Vagina (tissue), 2 donors: Measurements from ENCODE around the gene CRADD. TPM values are rescaled to one million over a fixed set of nuclear protein-coding genes. Genes with fewer than 3 reads are reported as not detected.

Source experiments
- DNase-seq, 2 donors: peaks; one replicate each; pipeline ENCODE4 v3.0.0-alpha.2; 2017; ENCODE audit errors: extremely low spot score in 2 of 2
- H3K27ac ChIP-seq: fragments of 200-600 bp; sonication (generic); one replicate; pipeline ENCODE4 v1.5.1; 2019
- H3K27me3 ChIP-seq: fragments of 200-600 bp; sonication (generic); one replicate; pipeline ENCODE4 v1.5.1; 2019
- H3K36me3 ChIP-seq, 2 donors: fragments of 200-600 bp; sonication (generic); one replicate each; pipeline ENCODE4 v1.5.1; 2017 to 2019
- H3K4me1 ChIP-seq: fragments of 200-600 bp; sonication (generic); one replicate; pipeline ENCODE4 v1.5.1; 2019
- H3K4me3 ChIP-seq, 2 donors: fragments of 200-600 bp; sonication (generic); 1 replicate in 1 of 2; 2 replicates in 1 of 2; pipeline ENCODE4 v1.5.1; 2016 to 2019
- H3K9me3 ChIP-seq: fragments of 200-600 bp; sonication (generic); one replicate; pipeline ENCODE4 v1.5.1; 2019
- CTCF ChIP-seq, 3 experiments: fragments of 450-650 bp in 2 of 3; fragments of 200-600 bp in 1 of 3; sonication (generic) in 1 of 3; IDR thresholded peaks; one replicate each; pipeline ENCODE4 v1.5.1; 2017 to 2019; ENCODE audit warnings: antibody characterized with exemption in 3 of 3, mild to moderate bottlenecking in 2 of 3, moderate library complexity in 2 of 3
- POLR2A ChIP-seq, 2 donors: fragments of 450-650 bp; IDR thresholded peaks; one replicate each; pipeline ENCODE4 v1.6.1; 2017; ENCODE audit warnings: antibody characterized with exemption in 2 of 2, mild to moderate bottlenecking in 2 of 2, moderate library complexity in 2 of 2
- POLR2AphosphoS5 ChIP-seq, 2 donors: sonication (generic); formaldehyde crosslinking; IDR thresholded peaks; one replicate each; pipeline ENCODE4 v1.9.0; 2017; ENCODE audit warnings: antibody characterized with exemption in 2 of 2, mild to moderate bottlenecking in 2 of 2, low read depth in 1 of 2; ENCODE audit not compliant: insufficient read depth in 1 of 2
- intact Hi-C: fragments of 100-400 bp; cut with DNase I; formaldehyde crosslinking; loops from one replicate; pipeline ENCODE4 v1.15.1; 2023
- total RNA-seq: library from RNA; depleted of rRNA; stranded (reverse); fragments of >200 nt; gene quantifications from one replicate; pipeline ENCODE4 v1.2.3, GENCODE V29; 2016

Gene CRADD
- total RNA-seq, 1 donor from 2014 or later, result 40.8 TPM

- no peak for DNase-seq
- Histone ChIP-seq H3K4me3 (no peak overlapping the region), H3K27ac (peak overlapping the region; percentile 84)
Measured at GRCh38 chr12:93803424-93803807, 126.2 kb downstream of the CRADD start.

GRCh38 chr12:93804392-93805179 is 127.4 kb downstream of the CRADD start:
- Histone ChIP-seq H3K27ac (no peak overlapping the region), H3K36me3 (no peaks in the 10 kb centered on the region), H3K4me1 (peaks cover 39% of the 10 kb centered on the region), H3K27me3 (no peaks in the 10 kb centered on the region), H3K9me3 (no peaks in the 10 kb centered on the region), H3K4me3 (no peak overlapping the region)
- no peak for DNase-seq
- no peak for TF ChIP-seq POLR2A (IDR thresholded peaks at IDR 0.05)
- TF ChIP-seq POLR2AphosphoS5 (IDR thresholded peaks at IDR 0.05; ENCODE audit: insufficient read depth in 1 of 2, low read depth in 1 of 2), result no peak
- TF ChIP-seq CTCF (IDR thresholded peaks at IDR 0.05), result no peak
- intact Hi-C loops, result no loop called here

More at GRCh38 chr12:93803424-93803807, 126.2 kb downstream of the CRADD start:
- intact Hi-C loops, result no loop called here
- TF ChIP-seq CTCF (IDR thresholded peaks at IDR 0.05), result no peak
- TF ChIP-seq POLR2AphosphoS5 (IDR thresholded peaks at IDR 0.05; ENCODE audit: insufficient read depth in 1 of 2, low read depth in 1 of 2), result peak in 1 of 2 donors; percentile 44
- H3K9me3 ChIP-seq, result no peaks in the 10 kb centered on the region
- no peaks in the 10 kb centered on the region for H3K27me3 ChIP-seq
- H3K36me3 ChIP-seq, result no peaks in the 10 kb centered on the region
- peaks cover 32% of the 10 kb centered on the region for H3K4me1 ChIP-seq

- no peak for TF ChIP-seq POLR2A (IDR thresholded peaks at IDR 0.05)
- no peak for TF ChIP-seq POLR2AphosphoS5 (IDR thresholded peaks at IDR 0.05; ENCODE audit: insufficient read depth in 1 of 2, low read depth in 1 of 2)
- TF ChIP-seq CTCF (IDR thresholded peaks at IDR 0.05), result no peak
- no peaks in the 10 kb centered on the region for H3K9me3 ChIP-seq
- no peak for DNase-seq
- no peaks in the 10 kb centered on the region for H3K27me3 ChIP-seq
- H3K27ac ChIP-seq, result no peak overlapping the region
- H3K4me1 ChIP-seq, result peaks cover 49% of the 10 kb centered on the region
- intact Hi-C loops, result no loop called here
- no peaks in the 10 kb centered on the region for H3K36me3 ChIP-seq
- no peak overlapping the region for H3K4me3 ChIP-seq
Measured at GRCh38 chr12:93805736-93806141, 128.6 kb downstream of the CRADD start.

GRCh38 chr12:93807354-93807753 is 130.2 kb downstream of the CRADD start:
- Histone ChIP-seq H3K36me3 (no peaks in the 10 kb centered on the region), H3K4me1 (peaks cover 62% of the 10 kb centered on the region), H3K9me3 (no peaks in the 10 kb centered on the region), H3K4me3 (no peak overlapping the region), H3K27me3 (no peaks in the 10 kb centered on the region), H3K27ac (no peak overlapping the region)
- TF ChIP-seq POLR2AphosphoS5 (IDR thresholded peaks at IDR 0.05; ENCODE audit: insufficient read depth in 1 of 2, low read depth in 1 of 2), result no peak
- TF ChIP-seq POLR2A (IDR thresholded peaks at IDR 0.05), result no peak
- intact Hi-C loops, result no loop called here
- no peak for DNase-seq

- no peaks in the 10 kb centered on the region for H3K9me3 ChIP-seq
- no peaks in the 10 kb centered on the region for H3K36me3 ChIP-seq
- no peak for TF ChIP-seq POLR2AphosphoS5 (IDR thresholded peaks at IDR 0.05; ENCODE audit: insufficient read depth in 1 of 2, low read depth in 1 of 2)
- intact Hi-C loops, result no loop called here
- no peak overlapping the region for H3K27ac ChIP-seq
- DNase-seq, result no peak
- peaks cover 62% of the 10 kb centered on the region for H3K4me1 ChIP-seq
- H3K27me3 ChIP-seq, result no peaks in the 10 kb centered on the region
- no peak overlapping the region for H3K4me3 ChIP-seq
Measured at GRCh38 chr12:93808169-93808899, 131.2 kb downstream of the CRADD start.
